Muscle of leg (tissue), 11 donors: ENCODE results near the gene GTF2A1. TPM values are rescaled to one million over a fixed set of nuclear protein-coding genes. Genes with fewer than 3 reads are reported as not detected.

Experiments used
- DNase-seq: peaks from one replicate; pipeline ENCODE4 v3.0.0; 2013
- H3K27ac ChIP-seq: one replicate; pipeline ENCODE4 v1.5.1; 2013; ENCODE audit warnings: mild to moderate bottlenecking, low read length, control low read depth
- H3K27me3 ChIP-seq: one replicate; pipeline ENCODE4 v1.6.1; 2013; ENCODE audit warnings: low read length; ENCODE audit not compliant: control insufficient read depth, insufficient read depth
- H3K36me3 ChIP-seq: one replicate; pipeline ENCODE4 v1.6.1; 2013; ENCODE audit warnings: low read length; ENCODE audit not compliant: control insufficient read depth, insufficient read depth
- H3K4me1 ChIP-seq: one replicate; pipeline ENCODE4 v1.6.1; 2013; ENCODE audit warnings: low read length; ENCODE audit not compliant: control insufficient read depth, insufficient read depth
- H3K4me3 ChIP-seq: one replicate; pipeline ENCODE4 v1.5.1; 2013; ENCODE audit warnings: low read length, control low read depth
- H3K9me3 ChIP-seq: replicated peaks from 2 replicates; pipeline ENCODE4 v1.6.1; 2013; ENCODE audit warnings: low read depth, low read length; ENCODE audit not compliant: control insufficient read depth
- WGBS: methylation state at CpG from one replicate; pipeline ENCODE4 v1.1.5; 2013; ENCODE audit warnings: missing lambda C conversion rate; ENCODE audit not compliant: insufficient coverage; 5-methylcytosine and 5-hydroxymethylcytosine counted together
- polyA plus RNA-seq, 8 donors: library from polyadenylated mRNA; unstranded; fragments of 120-200 nt; gene quantifications; one replicate each; pipeline versions ENCODE4 v1.2.1 to v1.2.3, GENCODE V29; 2013; ENCODE audit warnings: inconsistent platforms in 1 of 8, low replicate concordance in 1 of 8; ENCODE audit not compliant: insufficient read length in 8 of 8, insufficient read depth in 1 of 8
- total RNA-seq: library from RNA; stranded (reverse); fragments of 120-200 nt; gene quantifications from one replicate; pipeline ENCODE4 v1.2.4, GENCODE V29; 2013

GTF2A1 gene
- total and polyA plus RNA-seq, 9 donors: 12.1 to 24.3 (median 16.6) TPM

- DNase-seq: peak; percentile 60
- H3K4me3 ChIP-seq: peak overlapping the region; percentile 90
- no peaks in the 10 kb centered on the region for H3K27me3 ChIP-seq
- peaks cover 8% of the 10 kb centered on the region for H3K4me1 ChIP-seq
- WGBS: under 1% methylated on average over 61 of the region's 84 CpGs
- H3K36me3 ChIP-seq: peaks cover 4% of the 10 kb centered on the region
- peak overlapping the region; percentile 99 for H3K27ac ChIP-seq
- H3K9me3 ChIP-seq: no peaks in the 10 kb centered on the region
Measured at GRCh38 chr14:81219759-81220579, 790 bp downstream of the GTF2A1 start.

- Histone ChIP-seq H3K36me3 (peaks cover 4% of the 10 kb centered on the region), H3K27me3 (no peaks in the 10 kb centered on the region), H3K4me1 (peaks cover 8% of the 10 kb centered on the region), H3K9me3 (no peaks in the 10 kb centered on the region), H3K27ac (peak overlapping the region; percentile 99), H3K4me3 (peak overlapping the region; percentile 90)
- 0% methylated on average over 21 of the region's 29 CpGs for WGBS
- peak; percentile 99 for DNase-seq
Measured at GRCh38 chr14:81219210-81219758, 1.5 kb downstream of the GTF2A1 start.

GRCh38 chr14:81211844-81212243, 8.9 kb downstream of the GTF2A1 start:
- DNase-seq: peak; percentile 33
- no CpG with 5 or more reads among the region's 2 CpGs for WGBS
- Histone ChIP-seq H3K4me1 (no peaks in the 10 kb centered on the region), H3K4me3 (no peak overlapping the region), H3K9me3 (no peaks in the 10 kb centered on the region), H3K36me3 (peaks cover 29% of the 10 kb centered on the region), H3K27ac (no peak overlapping the region), H3K27me3 (no peaks in the 10 kb centered on the region)

- H3K27ac ChIP-seq: no peak overlapping the region
- H3K36me3 ChIP-seq: peaks cover 27% of the 10 kb centered on the region
- no peak overlapping the region for H3K4me3 ChIP-seq
Measured at GRCh38 chr14:81209167-81209836, 11.5 kb downstream of the GTF2A1 start.

GRCh38 chr14:81208489-81208888, 12.3 kb downstream of the GTF2A1 start:
- no peaks in the 10 kb centered on the region for H3K9me3 ChIP-seq
- no peaks in the 10 kb centered on the region for H3K27me3 ChIP-seq
- H3K36me3 ChIP-seq: peaks cover 23% of the 10 kb centered on the region
- no peak for DNase-seq
- 94% methylated on average over 4 of the region's 8 CpGs for WGBS
- no peaks in the 10 kb centered on the region for H3K4me1 ChIP-seq
- H3K4me3 ChIP-seq: no peak overlapping the region
- no peak overlapping the region for H3K27ac ChIP-seq

More at GRCh38 chr14:81209167-81209836, 11.5 kb downstream of the GTF2A1 start:
- H3K27me3 ChIP-seq: no peaks in the 10 kb centered on the region
- no peaks in the 10 kb centered on the region for H3K9me3 ChIP-seq
- peak; percentile 40 for DNase-seq
- WGBS: 83% methylated on average over 3 of the region's 8 CpGs
- no peaks in the 10 kb centered on the region for H3K4me1 ChIP-seq

GRCh38 chr14:81206115-81206514, 14.6 kb downstream of the GTF2A1 start:
- no peak overlapping the region for H3K27ac ChIP-seq
- no peaks in the 10 kb centered on the region for H3K4me1 ChIP-seq
- no peaks in the 10 kb centered on the region for H3K9me3 ChIP-seq
- H3K4me3 ChIP-seq: no peak overlapping the region
- DNase-seq: no peak
- no peaks in the 10 kb centered on the region for H3K27me3 ChIP-seq
- peaks cover 25% of the 10 kb centered on the region for H3K36me3 ChIP-seq
- WGBS: 40% methylated on average over 1 of the region's 4 CpGs

- Histone ChIP-seq H3K36me3 (peaks cover 25% of the 10 kb centered on the region), H3K27ac (no peak overlapping the region), H3K4me1 (no peaks in the 10 kb centered on the region), H3K4me3 (no peak overlapping the region), H3K9me3 (no peaks in the 10 kb centered on the region), H3K27me3 (no peaks in the 10 kb centered on the region)
- WGBS: no CpG with 5 or more reads among the region's 4 CpGs
- DNase-seq: no peak
Measured at GRCh38 chr14:81205639-81206038, 15.1 kb downstream of the GTF2A1 start.

DNA sequence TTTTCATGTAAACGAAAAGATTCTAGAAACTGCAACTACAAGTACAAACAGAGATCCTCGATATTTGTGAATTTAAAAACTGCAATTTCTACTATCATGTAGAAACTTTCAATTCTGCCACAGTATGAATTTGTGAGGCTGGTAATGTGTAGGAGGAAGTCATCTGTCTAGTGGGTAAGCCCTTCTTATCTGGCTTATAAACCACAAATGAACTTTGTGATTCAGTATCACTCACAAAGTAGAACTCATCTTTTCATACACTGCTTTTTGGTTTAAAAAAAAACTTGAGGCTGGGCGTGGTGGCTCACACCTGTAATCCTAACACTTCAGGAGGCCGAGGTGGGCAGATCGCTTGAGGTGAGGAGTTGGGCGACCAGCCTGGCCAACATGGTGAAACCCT, 20.7 kb downstream of the GTF2A1 start:
- DNase-seq: no peak
- Histone ChIP-seq H3K9me3 (no peaks in the 10 kb centered on the region), H3K27me3 (no peaks in the 10 kb centered on the region), H3K27ac (no peak overlapping the region), H3K36me3 (peaks cover 15% of the 10 kb centered on the region), H3K4me3 (no peak overlapping the region), H3K4me1 (no peaks in the 10 kb centered on the region)
- WGBS: no CpG with 5 or more reads among the region's 6 CpGs

- H3K4me3 ChIP-seq: no peak overlapping the region
- DNase-seq: no peak
- H3K27me3 ChIP-seq: no peaks in the 10 kb centered on the region
- H3K36me3 ChIP-seq: peaks cover 22% of the 10 kb centered on the region
- WGBS: no CpG with 5 or more reads among the region's 3 CpGs
- H3K27ac ChIP-seq: no peak overlapping the region
- no peaks in the 10 kb centered on the region for H3K9me3 ChIP-seq
- no peaks in the 10 kb centered on the region for H3K4me1 ChIP-seq
Measured at GRCh38 chr14:81199084-81199483, 21.7 kb downstream of the GTF2A1 start.

DNA sequence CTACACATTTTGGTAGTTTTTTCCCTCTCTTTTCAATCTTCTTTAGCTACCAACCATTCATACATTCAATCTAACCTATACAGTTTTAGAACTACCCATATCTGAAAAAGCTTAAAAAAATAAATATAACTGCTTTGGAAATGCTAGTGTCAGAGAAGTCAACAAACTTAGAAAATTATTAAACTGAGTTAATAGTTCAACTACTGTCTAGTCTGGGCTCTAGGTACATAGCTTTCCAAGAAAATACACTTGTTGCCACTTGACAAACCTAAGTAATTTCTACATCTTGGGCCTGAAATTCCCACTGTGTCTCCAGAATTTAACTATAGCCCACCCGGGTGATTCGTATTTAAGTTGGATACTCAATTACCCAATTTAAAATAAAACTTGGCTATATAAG, 22.1 kb downstream of the GTF2A1 start:
- peaks cover 24% of the 10 kb centered on the region for H3K36me3 ChIP-seq
- no peaks in the 10 kb centered on the region for H3K9me3 ChIP-seq
- H3K27me3 ChIP-seq: no peaks in the 10 kb centered on the region
- no CpG with 5 or more reads among the region's 2 CpGs for WGBS
- no peak overlapping the region for H3K4me3 ChIP-seq
- H3K4me1 ChIP-seq: no peaks in the 10 kb centered on the region
- no peak overlapping the region for H3K27ac ChIP-seq
- DNase-seq: no peak
